HEK293 (cell line): ENCODE measurements around the gene ATG101.
A peak's percentile ranks its signal among the peaks of the same experiment; 100 is the strongest.

Source experiments
- BCL11A ChIP-seq: fragments of 450-650 bp; formaldehyde crosslinking; IDR thresholded peaks from 2 replicates; pipeline ENCODE4 v1.5.1; 2016; ENCODE audit warnings: low read depth, missing biosample characterization, missing genetic modification characterization
- HOXD13 ChIP-seq: sonication (generic); formaldehyde crosslinking; IDR thresholded peaks from 2 replicates; pipeline ENCODE4 v1.8.0; 2022; ENCODE audit warnings: missing genetic modification reagents, borderline replicate concordance
- IKZF3 ChIP-seq: fragments of 450-650 bp; IDR thresholded peaks from 2 replicates; pipeline ENCODE4 v1.5.0; 2018; ENCODE audit warnings: missing biosample characterization, mild to moderate bottlenecking, missing genetic modification characterization, moderate library complexity
- MYNN ChIP-seq: fragments of 450-650 bp; formaldehyde crosslinking; IDR thresholded peaks from 2 replicates; pipeline ENCODE4 v1.5.1; 2016; ENCODE audit warnings: missing biosample characterization, missing genetic modification characterization, borderline replicate concordance
- TRIM28 ChIP-seq: IDR thresholded peaks from 2 replicates; pipeline ENCODE4 v1.6.1; 2011; ENCODE audit warnings: low read length, control low read depth, borderline replicate concordance
- YY2 ChIP-seq: fragments of 450-650 bp; formaldehyde crosslinking; IDR thresholded peaks from 2 replicates; pipeline ENCODE4 v1.5.1; 2016; ENCODE audit warnings: missing biosample characterization, missing genetic modification characterization
- ZIC2 ChIP-seq: fragments of 450-650 bp; formaldehyde crosslinking; IDR thresholded peaks from 2 replicates; pipeline ENCODE4 v1.5.1; 2016; ENCODE audit warnings: missing biosample characterization, missing genetic modification characterization
- ZNF146 ChIP-seq: fragments of 450-650 bp; formaldehyde crosslinking; IDR thresholded peaks from 2 replicates; pipeline ENCODE4 v1.5.1; 2016; ENCODE audit warnings: missing biosample characterization, missing genetic modification characterization
- ZNF16 ChIP-seq: fragments of 450-650 bp; formaldehyde crosslinking; IDR thresholded peaks from 2 replicates; pipeline ENCODE4 v1.5.1; 2016; ENCODE audit warnings: low read depth, missing biosample characterization, missing genetic modification characterization
- ZNF169 ChIP-seq: fragments of 450-650 bp; formaldehyde crosslinking; IDR thresholded peaks from 2 replicates; pipeline ENCODE4 v1.5.1; 2016; ENCODE audit warnings: missing biosample characterization, missing genetic modification characterization
- ZNF184 ChIP-seq: fragments of 450-650 bp; IDR thresholded peaks from 2 replicates; pipeline ENCODE4 v1.5.1; 2018; ENCODE audit warnings: missing biosample characterization, mild to moderate bottlenecking, missing genetic modification characterization
- ZNF2 ChIP-seq: fragments of 450-650 bp; formaldehyde crosslinking; IDR thresholded peaks from 2 replicates; pipeline ENCODE4 v1.5.1; 2016; ENCODE audit warnings: missing biosample characterization, missing genetic modification characterization
- ZNF221 ChIP-seq: fragments of 450-650 bp; formaldehyde crosslinking; IDR thresholded peaks from 2 replicates; pipeline ENCODE4 v1.5.1; 2017; ENCODE audit warnings: missing biosample characterization, missing genetic modification characterization, borderline replicate concordance
- ZNF23 ChIP-seq: fragments of 450-650 bp; formaldehyde crosslinking; IDR thresholded peaks from 2 replicates; pipeline ENCODE4 v1.5.1; 2016; ENCODE audit warnings: missing biosample characterization, missing genetic modification characterization, borderline replicate concordance
- ZNF248 ChIP-seq: fragments of 450-650 bp; formaldehyde crosslinking; IDR thresholded peaks from 2 replicates; pipeline ENCODE4 v1.5.1; 2017; ENCODE audit warnings: missing biosample characterization, missing genetic modification characterization
- ZNF274 ChIP-seq, 2 experiments: fragments of 200-500 bp in 1 of 2; fragments of 450-650 bp in 1 of 2; sonication (Bioruptor generic) in 1 of 2; formaldehyde crosslinking in 1 of 2; IDR thresholded peaks; 2 replicates each; pipeline versions ENCODE4 v1.5.1 to v1.6.1; 2014 to 2016; ENCODE audit warnings: borderline replicate concordance in 1 of 2, inconsistent platforms in 1 of 2, low read length in 1 of 2, missing biosample characterization in 1 of 2, missing genetic modification characterization in 1 of 2
- ZNF366 ChIP-seq: fragments of 450-650 bp; formaldehyde crosslinking; conservative IDR thresholded peaks from 2 replicates; pipeline ENCODE4 v1.5.1; 2016; ENCODE audit warnings: missing biosample characterization, missing genetic modification characterization
- ZNF416 ChIP-seq: fragments of 450-650 bp; formaldehyde crosslinking; IDR thresholded peaks from 2 replicates; pipeline ENCODE4 v1.5.1; 2016; ENCODE audit warnings: missing biosample characterization, missing genetic modification characterization
- ZNF423 ChIP-seq: fragments of 450-650 bp; formaldehyde crosslinking; IDR thresholded peaks from 2 replicates; pipeline ENCODE4 v1.5.1; 2016; ENCODE audit warnings: missing biosample characterization, missing genetic modification characterization
- ZNF433 ChIP-seq: fragments of 450-650 bp; formaldehyde crosslinking; IDR thresholded peaks from 2 replicates; pipeline ENCODE4 v1.5.1; 2016; ENCODE audit warnings: missing biosample characterization, missing genetic modification characterization, low read depth
- ZNF48 ChIP-seq: fragments of 450-650 bp; formaldehyde crosslinking; IDR thresholded peaks from 2 replicates; pipeline ENCODE4 v1.5.1; 2016; ENCODE audit warnings: missing biosample characterization, missing genetic modification characterization
- ZNF621 ChIP-seq: fragments of 450-650 bp; formaldehyde crosslinking; IDR thresholded peaks from 2 replicates; pipeline ENCODE4 v1.5.1; 2017; ENCODE audit warnings: missing biosample characterization, missing genetic modification characterization
- ZNF623 ChIP-seq: fragments of 450-650 bp; formaldehyde crosslinking; IDR thresholded peaks from 2 replicates; pipeline ENCODE4 v1.5.1; 2016; ENCODE audit warnings: missing biosample characterization, missing genetic modification characterization
- ZNF658 ChIP-seq: fragments of 450-650 bp; formaldehyde crosslinking; IDR thresholded peaks from 2 replicates; pipeline ENCODE4; 2016; ENCODE audit warnings: missing biosample characterization, missing genetic modification characterization
- ZSCAN30 ChIP-seq: fragments of 450-650 bp; IDR thresholded peaks from 2 replicates; pipeline ENCODE4 v1.5.1; 2018; ENCODE audit warnings: missing biosample characterization, mild to moderate bottlenecking, missing genetic modification characterization, moderate library complexity
- TF ChIP-seq, protein P1 (sequence below): fragments of 450-650 bp; IDR thresholded peaks from 2 replicates; pipeline ENCODE4 v1.5.1; 2018; ENCODE audit warnings: missing biosample characterization, mild to moderate bottlenecking, missing genetic modification characterization
- TF ChIP-seq, protein P2 (sequence below): fragments of 450-650 bp; formaldehyde crosslinking; IDR thresholded peaks from 2 replicates; pipeline ENCODE4 v1.5.0; 2017; ENCODE audit warnings: missing biosample characterization, missing genetic modification characterization, borderline replicate concordance
- TF ChIP-seq, protein P3 (sequence below): fragments of 450-650 bp; formaldehyde crosslinking; IDR thresholded peaks from 2 replicates; pipeline ENCODE4 v1.5.1; 2017; ENCODE audit warnings: missing biosample characterization, missing genetic modification characterization
- TF ChIP-seq, protein P4 (sequence below): fragments of 450-650 bp; formaldehyde crosslinking; IDR thresholded peaks from 2 replicates; pipeline ENCODE4 v1.5.1; 2017; ENCODE audit warnings: missing biosample characterization, missing genetic modification characterization
- TF ChIP-seq, protein P5 (sequence below): fragments of 450-650 bp; formaldehyde crosslinking; IDR thresholded peaks from 2 replicates; pipeline ENCODE4 v1.5.1; 2016; ENCODE audit warnings: missing biosample characterization, missing genetic modification characterization
- TF ChIP-seq, protein P6 (sequence below): fragments of 450-650 bp; formaldehyde crosslinking; IDR thresholded peaks from 2 replicates; pipeline ENCODE4; 2016; ENCODE audit warnings: missing biosample characterization, missing genetic modification characterization

ATG101 gene

DNA sequence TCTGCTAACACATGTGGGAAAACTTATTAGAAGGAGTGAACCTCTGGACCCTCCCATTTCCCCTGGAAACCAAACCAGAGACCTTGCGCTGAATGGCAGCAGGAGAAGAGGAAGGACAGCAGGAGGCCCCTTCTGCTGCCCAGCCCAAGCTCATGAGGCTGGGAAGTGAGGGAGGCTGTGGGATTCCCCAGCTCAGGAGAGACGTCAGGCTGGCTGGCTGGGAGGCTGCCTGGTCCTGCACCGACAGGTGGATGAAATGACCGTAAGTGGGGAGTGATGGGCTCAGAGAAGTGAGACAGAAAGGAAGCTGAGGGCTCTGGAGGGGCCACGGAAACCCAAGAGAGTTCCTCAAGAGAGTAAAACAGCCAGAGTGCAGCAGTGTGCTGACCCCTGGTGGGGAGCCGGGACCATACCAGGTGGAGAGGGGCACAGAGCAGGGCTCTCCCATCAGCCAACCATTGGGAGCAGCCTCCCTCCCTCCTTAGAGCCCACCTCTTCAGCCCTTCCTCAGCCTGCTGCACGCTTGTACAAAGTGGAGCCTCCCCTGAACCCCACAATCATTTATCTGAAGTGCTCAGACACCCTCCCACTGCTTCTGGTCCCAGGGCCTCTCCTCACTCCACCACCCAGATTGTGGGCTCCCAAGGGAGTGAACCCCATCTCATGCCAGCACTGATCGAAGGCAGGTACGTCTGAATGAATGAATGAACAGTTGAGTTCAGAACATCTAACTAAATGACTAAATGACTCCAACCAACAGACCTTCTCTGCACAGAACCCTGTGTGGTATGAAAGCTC, 49.0 kb upstream of the ATG101 start (continued):
- TF ChIP-seq MYNN (tag by site-specific recombination) (no peak), ZNF184 (no peak), ZNF274 (IDR thresholded peaks at IDR 0.05; ENCODE audit: low read length) (no peak), ZNF274 (tag by site-specific recombination; IDR thresholded peaks at IDR 0.05; ENCODE audit: borderline replicate concordance) (no peak), ZNF2 (no peak), ZNF169 (tag by site-specific recombination) (no peak), ZNF146 (tag by site-specific recombination) (no peak), ZNF221 (tag by site-specific recombination) (no peak), ZNF366 (tag by site-specific recombination) (0 out of 2 replicates have a peak, but pooled peaks have one; percentile 9), ZNF423 (tag by site-specific recombination) (no peak), TRIM28 (no peak), ZNF48 (tag by site-specific recombination) (no peak), ZNF433 (tag by site-specific recombination) (no peak), IKZF3 (tag by site-specific recombination) (no peak), ZNF623 (no peak), ZNF16 (tag by site-specific recombination) (no peak), ZNF248 (no peak), ZNF416 (tag by site-specific recombination) (no peak), ZSCAN30 (tag by site-specific recombination) (no peak), ZNF23 (tag by site-specific recombination) (no peak), ZIC2 (tag by site-specific recombination) (peak; percentile 61), ZNF621 (tag by site-specific recombination) (no peak), BCL11A (no peak), HOXD13 (CRISPR knock-in tag) (no peak), YY2 (tag by site-specific recombination) (no peak), ZNF658 (tag by site-specific recombination) (no peak)
- TF ChIP-seq, protein P1, sequence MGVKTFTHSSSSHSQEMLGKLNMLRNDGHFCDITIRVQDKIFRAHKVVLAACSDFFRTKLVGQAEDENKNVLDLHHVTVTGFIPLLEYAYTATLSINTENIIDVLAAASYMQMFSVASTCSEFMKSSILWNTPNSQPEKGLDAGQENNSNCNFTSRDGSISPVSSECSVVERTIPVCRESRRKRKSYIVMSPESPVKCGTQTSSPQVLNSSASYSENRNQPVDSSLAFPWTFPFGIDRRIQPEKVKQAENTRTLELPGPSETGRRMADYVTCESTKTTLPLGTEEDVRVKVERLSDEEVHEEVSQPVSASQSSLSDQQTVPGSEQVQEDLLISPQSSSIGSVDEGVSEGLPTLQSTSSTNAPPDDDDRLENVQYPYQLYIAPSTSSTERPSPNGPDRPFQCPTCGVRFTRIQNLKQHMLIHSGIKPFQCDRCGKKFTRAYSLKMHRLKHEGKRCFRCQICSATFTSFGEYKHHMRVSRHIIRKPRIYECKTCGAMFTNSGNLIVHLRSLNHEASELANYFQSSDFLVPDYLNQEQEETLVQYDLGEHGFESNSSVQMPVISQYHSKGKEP (tag by site-specific recombination) = no peak
- TF ChIP-seq, protein P2, sequence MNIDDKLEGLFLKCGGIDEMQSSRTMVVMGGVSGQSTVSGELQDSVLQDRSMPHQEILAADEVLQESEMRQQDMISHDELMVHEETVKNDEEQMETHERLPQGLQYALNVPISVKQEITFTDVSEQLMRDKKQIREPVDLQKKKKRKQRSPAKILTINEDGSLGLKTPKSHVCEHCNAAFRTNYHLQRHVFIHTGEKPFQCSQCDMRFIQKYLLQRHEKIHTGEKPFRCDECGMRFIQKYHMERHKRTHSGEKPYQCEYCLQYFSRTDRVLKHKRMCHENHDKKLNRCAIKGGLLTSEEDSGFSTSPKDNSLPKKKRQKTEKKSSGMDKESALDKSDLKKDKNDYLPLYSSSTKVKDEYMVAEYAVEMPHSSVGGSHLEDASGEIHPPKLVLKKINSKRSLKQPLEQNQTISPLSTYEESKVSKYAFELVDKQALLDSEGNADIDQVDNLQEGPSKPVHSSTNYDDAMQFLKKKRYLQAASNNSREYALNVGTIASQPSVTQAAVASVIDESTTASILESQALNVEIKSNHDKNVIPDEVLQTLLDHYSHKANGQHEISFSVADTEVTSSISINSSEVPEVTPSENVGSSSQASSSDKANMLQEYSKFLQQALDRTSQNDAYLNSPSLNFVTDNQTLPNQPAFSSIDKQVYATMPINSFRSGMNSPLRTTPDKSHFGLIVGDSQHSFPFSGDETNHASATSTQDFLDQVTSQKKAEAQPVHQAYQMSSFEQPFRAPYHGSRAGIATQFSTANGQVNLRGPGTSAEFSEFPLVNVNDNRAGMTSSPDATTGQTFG = no peak
- TF ChIP-seq, protein P3, sequence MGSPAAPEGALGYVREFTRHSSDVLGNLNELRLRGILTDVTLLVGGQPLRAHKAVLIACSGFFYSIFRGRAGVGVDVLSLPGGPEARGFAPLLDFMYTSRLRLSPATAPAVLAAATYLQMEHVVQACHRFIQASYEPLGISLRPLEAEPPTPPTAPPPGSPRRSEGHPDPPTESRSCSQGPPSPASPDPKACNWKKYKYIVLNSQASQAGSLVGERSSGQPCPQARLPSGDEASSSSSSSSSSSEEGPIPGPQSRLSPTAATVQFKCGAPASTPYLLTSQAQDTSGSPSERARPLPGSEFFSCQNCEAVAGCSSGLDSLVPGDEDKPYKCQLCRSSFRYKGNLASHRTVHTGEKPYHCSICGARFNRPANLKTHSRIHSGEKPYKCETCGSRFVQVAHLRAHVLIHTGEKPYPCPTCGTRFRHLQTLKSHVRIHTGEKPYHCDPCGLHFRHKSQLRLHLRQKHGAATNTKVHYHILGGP (tag by site-specific recombination) = peak; percentile 81
- TF ChIP-seq, protein P4, sequence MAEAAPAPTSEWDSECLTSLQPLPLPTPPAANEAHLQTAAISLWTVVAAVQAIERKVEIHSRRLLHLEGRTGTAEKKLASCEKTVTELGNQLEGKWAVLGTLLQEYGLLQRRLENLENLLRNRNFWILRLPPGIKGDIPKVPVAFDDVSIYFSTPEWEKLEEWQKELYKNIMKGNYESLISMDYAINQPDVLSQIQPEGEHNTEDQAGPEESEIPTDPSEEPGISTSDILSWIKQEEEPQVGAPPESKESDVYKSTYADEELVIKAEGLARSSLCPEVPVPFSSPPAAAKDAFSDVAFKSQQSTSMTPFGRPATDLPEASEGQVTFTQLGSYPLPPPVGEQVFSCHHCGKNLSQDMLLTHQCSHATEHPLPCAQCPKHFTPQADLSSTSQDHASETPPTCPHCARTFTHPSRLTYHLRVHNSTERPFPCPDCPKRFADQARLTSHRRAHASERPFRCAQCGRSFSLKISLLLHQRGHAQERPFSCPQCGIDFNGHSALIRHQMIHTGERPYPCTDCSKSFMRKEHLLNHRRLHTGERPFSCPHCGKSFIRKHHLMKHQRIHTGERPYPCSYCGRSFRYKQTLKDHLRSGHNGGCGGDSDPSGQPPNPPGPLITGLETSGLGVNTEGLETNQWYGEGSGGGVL = no peak
- TF ChIP-seq, protein P5, sequence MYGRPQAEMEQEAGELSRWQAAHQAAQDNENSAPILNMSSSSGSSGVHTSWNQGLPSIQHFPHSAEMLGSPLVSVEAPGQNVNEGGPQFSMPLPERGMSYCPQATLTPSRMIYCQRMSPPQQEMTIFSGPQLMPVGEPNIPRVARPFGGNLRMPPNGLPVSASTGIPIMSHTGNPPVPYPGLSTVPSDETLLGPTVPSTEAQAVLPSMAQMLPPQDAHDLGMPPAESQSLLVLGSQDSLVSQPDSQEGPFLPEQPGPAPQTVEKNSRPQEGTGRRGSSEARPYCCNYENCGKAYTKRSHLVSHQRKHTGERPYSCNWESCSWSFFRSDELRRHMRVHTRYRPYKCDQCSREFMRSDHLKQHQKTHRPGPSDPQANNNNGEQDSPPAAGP = no peak
- TF ChIP-seq, protein P6, sequence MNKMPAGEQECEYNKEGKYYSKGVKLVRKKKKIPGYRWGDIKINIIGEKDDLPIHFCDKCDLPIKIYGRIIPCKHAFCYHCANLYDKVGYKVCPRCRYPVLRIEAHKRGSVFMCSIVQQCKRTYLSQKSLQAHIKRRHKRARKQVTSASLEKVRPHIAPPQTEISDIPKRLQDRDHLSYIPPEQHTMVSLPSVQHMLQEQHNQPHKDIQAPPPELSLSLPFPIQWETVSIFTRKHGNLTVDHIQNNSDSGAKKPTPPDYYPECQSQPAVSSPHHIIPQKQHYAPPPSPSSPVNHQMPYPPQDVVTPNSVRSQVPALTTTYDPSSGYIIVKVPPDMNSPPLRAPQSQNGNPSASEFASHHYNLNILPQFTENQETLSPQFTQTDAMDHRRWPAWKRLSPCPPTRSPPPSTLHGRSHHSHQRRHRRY (tag by site-specific recombination) = no peak
